K562 (cell line): ENCODE measurements around the gene PHPT1. TPM values are rescaled to one million over a fixed set of nuclear protein-coding genes. Genes with fewer than 3 reads are reported as not detected.

Source experiments
- DIDO1 ChIP-seq: fragments of 450-650 bp; IDR thresholded peaks from 2 replicates; pipeline ENCODE4 v1.6.1; 2016; ENCODE audit warnings: low read depth, missing biosample characterization, missing genetic modification characterization
- HSF4 ChIP-seq: fragments of 250-450 bp; sonication (Bioruptor Pico); IDR thresholded peaks from 2 replicates; pipeline ENCODE4 v2.1.2; 2022; ENCODE audit warnings: mild to moderate bottlenecking, moderate library complexity, borderline replicate concordance
- JUND ChIP-seq, 2 experiments: IDR thresholded peaks; 2 replicates in 1 of 2; 3 replicates in 1 of 2; pipeline ENCODE4 v1.6.1; 2011; ENCODE audit warnings: borderline replicate concordance in 2 of 2, low read depth in 2 of 2, low read length in 2 of 2, improper control_type of control experiment in 1 of 2, missing biosample characterization in 1 of 2, missing genetic modification characterization in 1 of 2, missing genetic modification reagents in 1 of 2
- KLF16 ChIP-seq: IDR thresholded peaks from 2 replicates; pipeline ENCODE4 v1.6.1; 2016; ENCODE audit warnings: antibody characterized with exemption
- MECOM ChIP-seq: fragments of 250-450 bp; sonication (Bioruptor Pico); IDR thresholded peaks from 2 replicates; pipeline ENCODE4 v1.8.0; 2022; ENCODE audit warnings: inconsistent platforms
- MTA1 ChIP-seq: fragments of 450-650 bp; IDR thresholded peaks from 2 replicates; pipeline ENCODE4 v1.6.1; 2017; ENCODE audit warnings: borderline replicate concordance
- NCOA1 ChIP-seq: fragments of 450-650 bp; IDR thresholded peaks from 2 replicates; pipeline ENCODE4 v1.6.1; 2016; ENCODE audit warnings: low read depth
- NCOA4 ChIP-seq: fragments of 450-650 bp; IDR thresholded peaks from 2 replicates; pipeline ENCODE4 v1.6.1; 2018; ENCODE audit warnings: mild to moderate bottlenecking; ENCODE audit not compliant: partially characterized antibody
- PML ChIP-seq: IDR thresholded peaks from 2 replicates; pipeline ENCODE4 v1.6.1; 2012; ENCODE audit warnings: low read length, inconsistent platforms
- SNRNP70 ChIP-seq: fragments of 200-400 bp; formaldehyde crosslinking; optimal IDR thresholded peaks from 2 replicates; pipeline ENCODE3; 2017; ENCODE audit warnings: low read depth, low read length
- ZBTB7A ChIP-seq: IDR thresholded peaks from 2 replicates; pipeline ENCODE4 v1.6.1; 2011; ENCODE audit warnings: low read depth, mild to moderate bottlenecking, low read length, moderate library complexity, borderline replicate concordance; ENCODE audit not compliant: control insufficient read depth
- ZFX ChIP-seq: sonication (generic); formaldehyde crosslinking; IDR thresholded peaks from 2 replicates; pipeline ENCODE4 v1.8.0; 2022; ENCODE audit warnings: mild to moderate bottlenecking, missing genetic modification reagents, moderate library complexity
- ZNF584 ChIP-seq: fragments of 200-800 bp; sonication (Bioruptor generic); IDR thresholded peaks from 2 replicates; pipeline ENCODE4 v1.6.1; 2016; ENCODE audit warnings: low read depth, mild to moderate bottlenecking, missing genetic modification characterization, missing compliant biosample characterization
- ZNF780A ChIP-seq: fragments of 250-450 bp; sonication (Bioruptor Pico); IDR thresholded peaks from 2 replicates; pipeline ENCODE4 v1.5.0; 2021; ENCODE audit warnings: mild to moderate bottlenecking
- polyA plus RNA-seq, 8 experiments: library from polyadenylated mRNA; depleted of rRNA in 4 of 8; stranded (reverse) in 5 of 8; unstranded in 3 of 8; fragments of >200 nt; fragmentation: Nextera tagmentation in 2 of 8; fragmentation: Illumina TruSeq in 1 of 8; extraction: Ambion mirVana in 2 of 8; extraction: Trizol in 1 of 8; gene quantifications; 2 replicates each; pipeline versions ENCODE4 v1.2.1 to v1.2.3, GENCODE V29; 2011 to 2014; ENCODE audit warnings: inconsistent platforms in 1 of 8, missing spikeins in 1 of 8
- total RNA-seq, 7 experiments: library from RNA; depleted of rRNA in 6 of 7; stranded (reverse); fragments of >200 nt in 6 of 7; fragmentation: Illumina TruSeq in 2 of 7; extraction: Trizol in 2 of 7; gene quantifications; 2 replicates each; pipeline versions ENCODE4 v1.2.1 to v1.2.3, GENCODE V29; 2011 to 2021; ENCODE audit warnings: low replicate concordance in 1 of 7
- TF ChIP-seq, protein P1 (sequence below): fragments of 450-650 bp; formaldehyde crosslinking; IDR thresholded peaks from 2 replicates; pipeline ENCODE4 v1.4.0; 2022; ENCODE audit warnings: missing genetic modification characterization
- TF ChIP-seq, protein P2 (sequence below): sonication (generic); formaldehyde crosslinking; IDR thresholded peaks from 2 replicates; pipeline ENCODE4 v1.8.0; 2022; ENCODE audit warnings: mild to moderate bottlenecking, missing genetic modification reagents
- TF ChIP-seq, protein P3 (sequence below), 2 experiments: fragments of 200-800 bp in 1 of 2; sonication (Bioruptor generic) in 1 of 2; sonication (generic) in 1 of 2; formaldehyde crosslinking in 1 of 2; IDR thresholded peaks in 1 of 2; conservative IDR thresholded peaks in 1 of 2; 2 replicates each; pipeline versions ENCODE4 v1.5.0 to v1.6.1; 2016 to 2020; ENCODE audit warnings: missing compliant biosample characterization in 1 of 2, missing genetic modification characterization in 1 of 2, missing genetic modification reagents in 1 of 2
- TF ChIP-seq, protein P4 (sequence below), 2 experiments: fragments of 450-650 bp in 1 of 2; sonication (generic) in 1 of 2; formaldehyde crosslinking in 1 of 2; IDR thresholded peaks in 1 of 2; conservative IDR thresholded peaks in 1 of 2; 2 replicates each; pipeline versions ENCODE4 v1.6.1 to v1.8.1; 2016 to 2023; ENCODE audit warnings: mild to moderate bottlenecking in 2 of 2, moderate library complexity in 2 of 2, inconsistent platforms in 1 of 2, missing genetic modification reagents in 1 of 2

Gene PHPT1
- total and polyA plus RNA-seq, 9 of the 15 experiments (the other 6 are each of a cell fraction or from before 2014, with no cell fraction given): 20.9 to 166 (median 129) TPM

DNA sequence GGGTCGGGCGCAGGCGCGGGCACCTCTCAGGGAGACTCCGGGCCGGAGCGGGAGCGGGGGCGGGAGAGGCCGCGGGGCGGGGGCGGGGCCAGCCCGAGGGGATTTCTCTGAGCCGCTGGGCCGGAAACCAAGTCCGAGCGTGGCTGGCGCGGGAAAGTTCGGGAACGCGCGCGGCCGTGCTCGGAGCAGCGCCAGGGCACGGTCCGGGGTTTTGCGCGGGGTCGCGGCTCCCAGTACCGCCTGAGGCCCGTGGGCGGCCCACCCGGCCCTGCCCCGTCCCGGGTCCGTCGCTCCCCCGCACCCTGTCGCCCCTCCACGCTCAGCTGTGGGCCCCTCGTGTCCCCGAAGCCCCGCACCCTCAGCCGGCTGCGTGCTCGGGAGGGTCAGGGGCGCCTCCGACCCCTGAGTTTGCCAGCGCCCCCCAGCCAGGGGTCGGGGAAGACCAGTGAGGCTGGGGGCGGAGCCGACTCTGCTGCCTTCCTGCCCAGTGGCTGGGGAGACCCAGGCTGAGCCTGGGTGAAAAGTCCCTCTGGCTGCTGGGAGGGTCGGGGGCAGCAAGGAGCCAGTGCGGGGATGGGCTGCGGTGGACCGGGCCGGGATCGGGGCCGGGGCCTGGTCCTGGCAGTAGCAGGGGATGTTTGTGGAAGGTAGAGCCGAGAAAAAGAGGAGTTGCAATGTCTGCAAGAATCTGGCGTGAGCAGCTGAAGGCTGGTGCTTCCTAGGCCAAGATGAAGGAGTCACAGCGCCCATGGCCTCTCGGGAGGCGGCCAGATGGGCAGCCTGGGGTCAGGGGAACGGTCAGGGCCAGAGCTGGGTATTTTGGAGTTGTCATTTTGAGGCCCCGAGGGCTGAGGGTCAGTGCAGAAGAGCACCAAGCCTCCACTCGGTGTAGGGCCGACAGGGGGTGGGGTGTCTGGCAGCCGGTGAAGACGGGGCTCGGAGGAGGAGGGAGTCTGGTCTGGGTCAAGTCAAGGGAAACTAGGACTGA lies 37.7 kb downstream of the PHPT1 start (continued):
- TF ChIP-seq, protein P1, sequence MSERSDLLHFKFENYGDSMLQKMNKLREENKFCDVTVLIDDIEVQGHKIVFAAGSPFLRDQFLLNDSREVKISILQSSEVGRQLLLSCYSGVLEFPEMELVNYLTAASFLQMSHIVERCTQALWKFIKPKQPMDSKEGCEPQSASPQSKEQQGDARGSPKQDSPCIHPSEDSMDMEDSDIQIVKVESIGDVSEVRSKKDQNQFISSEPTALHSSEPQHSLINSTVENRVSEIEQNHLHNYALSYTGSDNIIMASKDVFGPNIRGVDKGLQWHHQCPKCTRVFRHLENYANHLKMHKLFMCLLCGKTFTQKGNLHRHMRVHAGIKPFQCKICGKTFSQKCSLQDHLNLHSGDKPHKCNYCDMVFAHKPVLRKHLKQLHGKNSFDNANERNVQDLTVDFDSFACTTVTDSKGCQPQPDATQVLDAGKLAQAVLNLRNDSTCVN (CRISPR knock-in tag): no peak
- TF ChIP-seq HSF4 (CRISPR knock-in tag): no peak
- no peak for TF ChIP-seq SNRNP70
- TF ChIP-seq ZNF584: no peak
- no peak for TF ChIP-seq PML
- no peak for TF ChIP-seq NCOA4
- no peak for TF ChIP-seq NCOA1
- no peak for TF ChIP-seq MECOM (CRISPR knock-in tag)
- no peak for TF ChIP-seq ZNF780A (CRISPR knock-in tag)
- TF ChIP-seq, protein P2, sequence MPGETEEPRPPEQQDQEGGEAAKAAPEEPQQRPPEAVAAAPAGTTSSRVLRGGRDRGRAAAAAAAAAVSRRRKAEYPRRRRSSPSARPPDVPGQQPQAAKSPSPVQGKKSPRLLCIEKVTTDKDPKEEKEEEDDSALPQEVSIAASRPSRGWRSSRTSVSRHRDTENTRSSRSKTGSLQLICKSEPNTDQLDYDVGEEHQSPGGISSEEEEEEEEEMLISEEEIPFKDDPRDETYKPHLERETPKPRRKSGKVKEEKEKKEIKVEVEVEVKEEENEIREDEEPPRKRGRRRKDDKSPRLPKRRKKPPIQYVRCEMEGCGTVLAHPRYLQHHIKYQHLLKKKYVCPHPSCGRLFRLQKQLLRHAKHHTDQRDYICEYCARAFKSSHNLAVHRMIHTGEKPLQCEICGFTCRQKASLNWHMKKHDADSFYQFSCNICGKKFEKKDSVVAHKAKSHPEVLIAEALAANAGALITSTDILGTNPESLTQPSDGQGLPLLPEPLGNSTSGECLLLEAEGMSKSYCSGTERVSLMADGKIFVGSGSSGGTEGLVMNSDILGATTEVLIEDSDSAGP (CRISPR knock-in tag): no peak
- TF ChIP-seq, protein P3, sequence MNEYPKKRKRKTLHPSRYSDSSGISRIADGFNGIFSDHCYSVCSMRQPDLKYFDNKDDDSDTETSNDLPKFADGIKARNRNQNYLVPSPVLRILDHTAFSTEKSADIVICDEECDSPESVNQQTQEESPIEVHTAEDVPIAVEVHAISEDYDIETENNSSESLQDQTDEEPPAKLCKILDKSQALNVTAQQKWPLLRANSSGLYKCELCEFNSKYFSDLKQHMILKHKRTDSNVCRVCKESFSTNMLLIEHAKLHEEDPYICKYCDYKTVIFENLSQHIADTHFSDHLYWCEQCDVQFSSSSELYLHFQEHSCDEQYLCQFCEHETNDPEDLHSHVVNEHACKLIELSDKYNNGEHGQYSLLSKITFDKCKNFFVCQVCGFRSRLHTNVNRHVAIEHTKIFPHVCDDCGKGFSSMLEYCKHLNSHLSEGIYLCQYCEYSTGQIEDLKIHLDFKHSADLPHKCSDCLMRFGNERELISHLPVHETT (CRISPR knock-in tag; conservative IDR thresholded peaks at IDR 0.05 in 1 of 2, IDR thresholded peaks at IDR 0.05 in 1 of 2): peak in 1 of 2 experiments; percentile 69; a peak in 1 of 4 replicates
- no peak for TF ChIP-seq MTA1
- TF ChIP-seq DIDO1 (tag): no peak
- no peak for TF ChIP-seq ZFX
- no peak for TF ChIP-seq KLF16
- TF ChIP-seq ZBTB7A: peak; percentile 80
- TF ChIP-seq, protein P4, sequence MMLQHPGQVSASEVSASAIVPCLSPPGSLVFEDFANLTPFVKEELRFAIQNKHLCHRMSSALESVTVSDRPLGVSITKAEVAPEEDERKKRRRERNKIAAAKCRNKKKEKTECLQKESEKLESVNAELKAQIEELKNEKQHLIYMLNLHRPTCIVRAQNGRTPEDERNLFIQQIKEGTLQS (IDR thresholded peaks at IDR 0.05): no peak
- TF ChIP-seq, protein P4 (CRISPR knock-in tag; conservative IDR thresholded peaks at IDR 0.05): no peak
- no peak for TF ChIP-seq JUND (IDR thresholded peaks at IDR 0.05; ENCODE audit: borderline replicate concordance, low read depth, low read length)
- no peak for TF ChIP-seq JUND (tag; IDR thresholded peaks at IDR 0.05; ENCODE audit: borderline replicate concordance, low read depth, low read length)
